HCT116 (cell line): Measurements from ENCODE around the gene IL4. TPM values are rescaled to one million over a fixed set of nuclear protein-coding genes. Genes with fewer than 3 reads are reported as not detected.

Source experiments
- ATAC-seq: fragments of 200-7000 bp; cut with Tn5 transposase; 2 replicates; pipeline ENCODE4 v1.9.1; 2020; ENCODE audit warnings: mild to moderate bottlenecking, moderate library complexity
- BruUV-seq: library from RNA; stranded (reverse); fragments of 400-500 nt; replicated peaks from 2 replicates; lab custom pipeline; 2021; lab: Mats Ljungman, UMichigan
- CTCF ChIA-PET: fragments of 300-600 bp; sonication (Branson Sonifier 250); formaldehyde crosslinking; loops from one replicate; lab custom pipeline; 2021; ENCODE audit warnings: antibody characterized with exemption; lab: Charles Lee
- POLR2A ChIA-PET: fragments of 300-600, 350-600 bp; sonication (Branson Sonifier 250); formaldehyde crosslinking; loops from one replicate; lab custom pipeline; 2021; ENCODE audit warnings: antibody characterized with exemption; lab: Charles Lee
- RAD21 ChIA-PET, 2 experiments: fragments of 300-600 bp; sonication (Branson Sonifier 250); formaldehyde crosslinking; loops; one replicate each; lab custom pipeline; 2023; ENCODE audit warnings: low total read pairs in 2 of 2; ENCODE audit not compliant: uncharacterized antibody in 2 of 2, unreplicated experiment in 2 of 2, low non-redundant PET in 1 of 2; lab: Charles Lee
- DNase-seq: peaks from one replicate; pipeline ENCODE4 v3.0.0-alpha.2; 2010; ENCODE audit warnings: low read depth, low spot score
- H2AFZ ChIP-seq: fragments of 200-600 bp; shearing (Covaris generic), sonication (generic); 2 replicates; pipeline ENCODE4 v1.6.1; 2017; ENCODE audit warnings: low read depth, mixed run types, mixed read lengths, antibody characterized with exemption, low read length; ENCODE audit not compliant: poor library complexity, severe bottlenecking
- H3K27ac ChIP-seq: 2 replicates; pipeline ENCODE4 v1.5.1; 2012; ENCODE audit warnings: low read depth, low read length
- H3K27me3 ChIP-seq: fragments of 200-600 bp; sonication (generic); 2 replicates; pipeline ENCODE4 v1.6.1; 2016; ENCODE audit warnings: mixed run types, low read length, mixed read lengths; ENCODE audit not compliant: insufficient read depth
- H3K36me3 ChIP-seq, 2 experiments: fragments of 200-500 bp in 1 of 2; fragments of 200-600 bp in 1 of 2; sonication (Bioruptor generic) in 1 of 2; sonication (generic) in 1 of 2; 2 replicates each; pipeline versions ENCODE4 v1.5.1 to v1.6.1; 2014 to 2016; ENCODE audit warnings: low read length in 2 of 2, inconsistent platforms in 1 of 2, mixed read lengths in 1 of 2, mixed run types in 1 of 2; ENCODE audit not compliant: insufficient read depth in 2 of 2, control insufficient read depth in 1 of 2
- H3K4me1 ChIP-seq, 2 experiments: fragments of 200-600 bp in 1 of 2; sonication (generic) in 1 of 2; 2 replicates each; pipeline versions ENCODE4 v1.5.1 to v1.6.1; 2012 to 2017; ENCODE audit warnings: low read length in 2 of 2, inconsistent platforms in 1 of 2, mild to moderate bottlenecking in 1 of 2, mixed read lengths in 1 of 2, mixed run types in 1 of 2, moderate library complexity in 1 of 2; ENCODE audit not compliant: insufficient read depth in 2 of 2, control insufficient read depth in 1 of 2
- H3K4me2 ChIP-seq: fragments of 200-600 bp; sonication (generic); 2 replicates; pipeline ENCODE4 v1.6.1; 2017; ENCODE audit warnings: mixed run types, low read length, mixed read lengths
- H3K4me3 ChIP-seq, 2 experiments: fragments of 200-600 bp in 1 of 2; sonication (generic) in 1 of 2; replicated peaks in 1 of 2; 2 replicates each; pipeline ENCODE4 v1.5.1; 2011 to 2016; ENCODE audit warnings: low read length in 2 of 2, control low read depth in 1 of 2, low read depth in 1 of 2, mild to moderate bottlenecking in 1 of 2, mixed read lengths in 1 of 2, mixed run types in 1 of 2
- H3K79me2 ChIP-seq: fragments of 200-600 bp; sonication (generic); 2 replicates; pipeline ENCODE4 v1.6.1; 2017; ENCODE audit warnings: mild to moderate bottlenecking, mixed run types, low read length, moderate library complexity, mixed read lengths; ENCODE audit not compliant: insufficient read depth
- H3K9ac ChIP-seq: fragments of 200-600 bp; sonication (generic); 2 replicates; pipeline ENCODE4 v1.6.1; 2016; ENCODE audit warnings: low read length, mixed read lengths
- H3K9me2 ChIP-seq: fragments of 200-600 bp; sonication (generic), shearing (Covaris generic); 2 replicates; pipeline ENCODE4 v1.6.1; 2017; ENCODE audit warnings: mixed run types, mild to moderate bottlenecking, moderate library complexity; ENCODE audit not compliant: insufficient read depth
- H3K9me3 ChIP-seq, 2 experiments: fragments of 200-500 bp in 1 of 2; fragments of 200-600 bp in 1 of 2; sonication (Bioruptor generic) in 1 of 2; sonication (generic) in 1 of 2; 2 replicates each; pipeline ENCODE4 v1.6.1; 2014 to 2017; ENCODE audit warnings: low read length in 2 of 2, mixed read lengths in 2 of 2, inconsistent platforms in 1 of 2, low read depth in 1 of 2, mild to moderate bottlenecking in 1 of 2, mixed run types in 1 of 2, moderate library complexity in 1 of 2; ENCODE audit not compliant: control insufficient read depth in 1 of 2, insufficient read depth in 1 of 2
- H4K20me1 ChIP-seq: fragments of 200-600 bp; sonication (generic), shearing (Covaris generic); 2 replicates; pipeline ENCODE4 v1.6.1; 2017; ENCODE audit warnings: mixed run types, mild to moderate bottlenecking, moderate library complexity; ENCODE audit not compliant: insufficient read depth
- CBX3 ChIP-seq: IDR thresholded peaks from 2 replicates; pipeline ENCODE4 v1.6.1; 2012; ENCODE audit warnings: low read depth
- CEBPB ChIP-seq: IDR thresholded peaks from 2 replicates; pipeline ENCODE4 v1.6.1; 2012; ENCODE audit warnings: low read depth
- EGR1 ChIP-seq: IDR thresholded peaks from 2 replicates; pipeline ENCODE4 v1.6.1; 2012; ENCODE audit warnings: low read depth
- ELF1 ChIP-seq: IDR thresholded peaks from 2 replicates; pipeline ENCODE4 v1.6.1; 2012; ENCODE audit warnings: low read depth, borderline replicate concordance
- EZH2phosphoT487 ChIP-seq: fragments of 200-600 bp; IDR thresholded peaks from 2 replicates; pipeline ENCODE4 v1.6.1; 2018; ENCODE audit warnings: antibody characterized with exemption, borderline replicate concordance
- JUND ChIP-seq: IDR thresholded peaks from 2 replicates; pipeline ENCODE4 v1.6.1; 2012
- RAD21 ChIP-seq: IDR thresholded peaks from 2 replicates; pipeline ENCODE4 v1.6.1; 2012; ENCODE audit warnings: low read depth, mild to moderate bottlenecking
- SP1 ChIP-seq: IDR thresholded peaks from 2 replicates; pipeline ENCODE4 v1.6.1; 2012; ENCODE audit warnings: low read depth
- TCF7L2 ChIP-seq: IDR thresholded peaks from 2 replicates; pipeline ENCODE4 v1.7.0; 2011; ENCODE audit warnings: borderline replicate concordance, inconsistent platforms; ENCODE audit not compliant: insufficient read depth, insufficient read length; ENCODE audit errors: extremely low read depth
- YY1 ChIP-seq: IDR thresholded peaks from 2 replicates; pipeline ENCODE4 v1.6.1; 2011; ENCODE audit warnings: low read length, low read depth, moderate library complexity, mild to moderate bottlenecking; ENCODE audit not compliant: insufficient replicate concordance; ENCODE audit errors: extremely low read depth
- ZNF274 ChIP-seq: fragments of 200-500 bp; sonication (Bioruptor generic); IDR thresholded peaks from 2 replicates; pipeline ENCODE4 v1.6.1; 2014; ENCODE audit warnings: mild to moderate bottlenecking, low read depth, low read length, inconsistent platforms
- intact Hi-C: fragments of 100-400 bp; cut with micrococcal nuclease; formaldehyde crosslinking; loops from 2 replicates; pipeline ENCODE4 v1.10.0; 2022
- total RNA-seq: library from RNA; stranded (reverse); gene quantifications from one replicate; pipeline ENCODE4 v1.2.1, GENCODE V29; 2021; ENCODE audit not compliant: unreplicated experiment
- TF ChIP-seq, protein P1 (sequence below): IDR thresholded peaks from 2 replicates; pipeline ENCODE4 v1.6.1; 2012; ENCODE audit warnings: low read depth
- TF ChIP-seq, protein P2 (sequence below): IDR thresholded peaks from 2 replicates; pipeline ENCODE4 v1.6.1; 2012

The IL4 gene
- total RNA-seq, 1 experiment from 2014 or later: not detected

DNA sequence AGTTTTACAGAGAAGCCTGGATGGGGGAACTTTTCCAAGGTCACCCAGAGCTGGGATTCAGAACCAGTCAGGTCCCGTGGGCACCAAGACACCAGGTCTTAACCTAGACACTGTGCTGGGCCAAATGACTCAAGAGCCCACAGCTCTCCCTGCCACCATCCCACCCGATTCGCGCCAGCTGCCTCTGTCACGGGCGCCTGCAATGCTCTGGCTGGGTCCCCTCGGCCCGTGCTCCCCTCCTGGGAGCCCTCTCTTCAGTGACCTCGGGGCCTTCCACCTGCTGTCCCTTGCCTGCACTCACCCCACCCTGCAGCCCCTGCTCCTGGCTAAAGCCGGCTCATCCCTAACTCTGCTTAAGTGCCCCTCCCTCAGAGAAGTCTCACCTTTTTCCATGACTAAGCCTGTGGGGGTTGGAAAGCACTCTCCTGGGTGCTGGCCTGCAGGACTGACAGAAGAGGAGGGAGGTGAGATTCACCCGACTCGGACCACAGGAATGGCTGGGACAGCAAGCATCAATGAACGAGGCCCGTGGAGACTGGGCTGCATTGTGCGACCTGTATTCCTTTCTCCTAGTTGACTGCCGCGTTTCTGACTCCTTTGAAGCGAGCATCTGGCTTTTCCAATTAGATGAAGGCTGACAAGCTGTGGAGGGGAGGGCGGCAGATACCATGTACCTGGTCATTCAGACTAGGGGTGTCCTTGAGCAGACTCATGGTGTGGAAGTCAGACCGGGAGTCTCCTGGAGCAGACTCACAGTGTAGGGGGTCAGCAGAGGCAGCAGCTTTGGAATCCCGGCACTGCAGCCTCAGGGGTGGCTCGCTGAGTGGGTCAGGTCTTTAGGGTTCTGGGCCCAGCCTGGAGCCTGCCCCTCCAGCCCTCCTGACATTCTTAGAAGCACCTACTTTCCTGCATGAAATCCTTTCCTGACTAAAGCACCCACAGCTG is 5.8 kb upstream of the IL4 start (continued):
- TF ChIP-seq RAD21: no peak

DNA sequence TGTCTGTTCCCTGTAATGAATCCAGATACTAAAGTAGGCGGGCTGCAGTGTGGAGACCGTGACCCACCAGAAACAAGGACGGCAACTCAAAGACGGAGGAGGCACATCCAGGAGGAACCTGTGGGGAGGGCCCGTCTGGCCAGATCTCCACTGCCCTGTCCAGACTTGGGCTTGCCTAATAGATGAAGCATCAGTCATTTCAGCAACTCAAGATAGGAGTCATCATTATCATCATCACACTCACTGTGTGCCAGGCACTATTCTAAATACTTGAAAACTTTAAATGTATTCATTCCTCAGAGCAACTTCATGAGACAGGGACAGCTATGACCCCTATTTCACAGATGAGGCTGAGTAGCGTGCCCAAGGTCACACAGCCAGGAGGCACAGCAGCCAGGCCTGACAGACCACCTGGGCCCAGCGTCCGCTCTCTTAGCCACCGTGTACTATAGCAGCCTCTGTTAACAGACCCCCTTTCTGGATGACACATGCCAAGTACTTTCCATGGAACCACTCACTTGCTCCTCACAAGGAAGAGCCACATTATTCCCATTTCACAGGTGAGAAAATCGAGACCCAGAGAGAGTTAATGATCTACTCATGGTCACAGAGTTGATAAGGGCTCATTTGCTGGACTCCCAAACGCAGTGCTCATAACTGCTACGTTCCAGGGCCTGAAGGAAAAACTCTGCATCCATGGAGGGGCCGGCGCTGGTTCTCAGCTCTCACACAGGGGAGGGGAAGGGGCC is 4.9 kb upstream of the IL4 start:
- Histone ChIP-seq H3K36me3 (no peaks in the 10 kb centered on the region), H3K27me3 (no peaks in the 10 kb centered on the region), H3K9ac (no peak overlapping the region), H2AFZ (no peak overlapping the region), H3K4me1 (peaks cover 0 to 14% of the 10 kb centered on the region in 2 experiments; a peak in 1 of 4 replicates), H4K20me1 (no peaks in the 10 kb centered on the region), H3K9me2 (no peaks in the 10 kb centered on the region), H3K9me3 (no peaks in the 10 kb centered on the region), H3K27ac (no peak overlapping the region), H3K4me2 (no peak overlapping the region), H3K79me2 (no peaks in the 10 kb centered on the region), H3K4me3 (no peak overlapping the region)
- intact Hi-C loops: no loop called here
- no peak for TF ChIP-seq EZH2phosphoT487
- TF ChIP-seq JUND: no peak
- TF ChIP-seq EGR1: no peak
- TF ChIP-seq, protein P1, sequence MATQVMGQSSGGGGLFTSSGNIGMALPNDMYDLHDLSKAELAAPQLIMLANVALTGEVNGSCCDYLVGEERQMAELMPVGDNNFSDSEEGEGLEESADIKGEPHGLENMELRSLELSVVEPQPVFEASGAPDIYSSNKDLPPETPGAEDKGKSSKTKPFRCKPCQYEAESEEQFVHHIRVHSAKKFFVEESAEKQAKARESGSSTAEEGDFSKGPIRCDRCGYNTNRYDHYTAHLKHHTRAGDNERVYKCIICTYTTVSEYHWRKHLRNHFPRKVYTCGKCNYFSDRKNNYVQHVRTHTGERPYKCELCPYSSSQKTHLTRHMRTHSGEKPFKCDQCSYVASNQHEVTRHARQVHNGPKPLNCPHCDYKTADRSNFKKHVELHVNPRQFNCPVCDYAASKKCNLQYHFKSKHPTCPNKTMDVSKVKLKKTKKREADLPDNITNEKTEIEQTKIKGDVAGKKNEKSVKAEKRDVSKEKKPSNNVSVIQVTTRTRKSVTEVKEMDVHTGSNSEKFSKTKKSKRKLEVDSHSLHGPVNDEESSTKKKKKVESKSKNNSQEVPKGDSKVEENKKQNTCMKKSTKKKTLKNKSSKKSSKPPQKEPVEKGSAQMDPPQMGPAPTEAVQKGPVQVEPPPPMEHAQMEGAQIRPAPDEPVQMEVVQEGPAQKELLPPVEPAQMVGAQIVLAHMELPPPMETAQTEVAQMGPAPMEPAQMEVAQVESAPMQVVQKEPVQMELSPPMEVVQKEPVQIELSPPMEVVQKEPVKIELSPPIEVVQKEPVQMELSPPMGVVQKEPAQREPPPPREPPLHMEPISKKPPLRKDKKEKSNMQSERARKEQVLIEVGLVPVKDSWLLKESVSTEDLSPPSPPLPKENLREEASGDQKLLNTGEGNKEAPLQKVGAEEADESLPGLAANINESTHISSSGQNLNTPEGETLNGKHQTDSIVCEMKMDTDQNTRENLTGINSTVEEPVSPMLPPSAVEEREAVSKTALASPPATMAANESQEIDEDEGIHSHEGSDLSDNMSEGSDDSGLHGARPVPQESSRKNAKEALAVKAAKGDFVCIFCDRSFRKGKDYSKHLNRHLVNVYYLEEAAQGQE: no peak
- no peak for TF ChIP-seq ELF1
- TF ChIP-seq, protein P2, sequence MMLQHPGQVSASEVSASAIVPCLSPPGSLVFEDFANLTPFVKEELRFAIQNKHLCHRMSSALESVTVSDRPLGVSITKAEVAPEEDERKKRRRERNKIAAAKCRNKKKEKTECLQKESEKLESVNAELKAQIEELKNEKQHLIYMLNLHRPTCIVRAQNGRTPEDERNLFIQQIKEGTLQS: no peak
- no peak for TF ChIP-seq YY1
- no peak for TF ChIP-seq CBX3
- TF ChIP-seq SP1: no peak
- no peak for TF ChIP-seq ZNF274
- no peak for TF ChIP-seq CEBPB
- no peak for TF ChIP-seq TCF7L2
- BruUV-seq: no TSS peak
- ChIA-PET POLR2A (no interaction called here), RAD21 (no interaction called here), CTCF (no interaction called here)
- ATAC-seq (no peak), DNase-seq (no peak)
